LNCAP (cell line): ENCODE results near the gene TPO.

Source experiments
- CTCF ChIP-seq: fragments of 450-650 bp; IDR thresholded peaks from 2 replicates; pipeline ENCODE4 v1.5.1; 2017; ENCODE audit warnings: mild to moderate bottlenecking

The TPO gene

GRCh38 chr2:1454346-1454745 is 41.1 kb downstream of the TPO start:
- TF ChIP-seq CTCF, result no peak

GRCh38 chr2:1455466-1455865 is 42.2 kb downstream of the TPO start:
- TF ChIP-seq CTCF, result no peak

- TF ChIP-seq CTCF, result no peak
Measured at GRCh38 chr2:1458432-1458831, 45.2 kb downstream of the TPO start.

- TF ChIP-seq CTCF, result no peak
Measured at GRCh38 chr2:1459727-1460126, 46.5 kb downstream of the TPO start.

GRCh38 chr2:1460851-1461418 is 47.7 kb downstream of the TPO start:
- no peak for TF ChIP-seq CTCF

GRCh38 chr2:1461507-1462390 is 48.5 kb downstream of the TPO start:
- TF ChIP-seq CTCF, result no peak

- no peak for TF ChIP-seq CTCF
Measured at GRCh38 chr2:1462994-1463393, 49.7 kb downstream of the TPO start.
